HEK293T (cell line): ENCODE measurements around the gene MDH1.

Source experiments
- ARNT ChIP-seq: fragments of 450-650 bp; IDR thresholded peaks from 2 replicates; pipeline ENCODE4 v1.6.1; 2017; ENCODE audit warnings: mild to moderate bottlenecking
- CTBP1 ChIP-seq: fragments of 450-650 bp; IDR thresholded peaks from 2 replicates; pipeline ENCODE4 v1.6.1; 2016; ENCODE audit warnings: borderline replicate concordance
- ELF4 ChIP-seq: fragments of 450-650 bp; IDR thresholded peaks from 2 replicates; pipeline ENCODE4 v1.6.1; 2017; ENCODE audit warnings: antibody characterized with exemption
- FOXA1 ChIP-seq: fragments of 450-650 bp; IDR thresholded peaks from 2 replicates; pipeline ENCODE4 v1.6.1; 2016; ENCODE audit warnings: mild to moderate bottlenecking
- HDGF ChIP-seq: fragments of 450-650 bp; IDR thresholded peaks from 2 replicates; pipeline ENCODE4 v1.6.1; 2017; ENCODE audit warnings: antibody characterized with exemption, borderline replicate concordance
- NFRKB ChIP-seq: fragments of 450-650 bp; IDR thresholded peaks from 2 replicates; pipeline ENCODE4 v1.6.1; 2016; ENCODE audit warnings: mild to moderate bottlenecking, moderate library complexity
- TARDBP ChIP-seq: fragments of 450-650 bp; IDR thresholded peaks from 2 replicates; pipeline ENCODE4 v1.6.1; 2016
- ZNF384 ChIP-seq: fragments of 450-650 bp; IDR thresholded peaks from 2 replicates; pipeline ENCODE4 v1.6.1; 2016

GRCh38 chr2:63571291-63571690 lies 17.5 kb upstream of the MDH1 start:
- TF ChIP-seq ELF4: no peak
- TF ChIP-seq ARNT: no peak
- no peak for TF ChIP-seq ZNF384
- TF ChIP-seq HDGF: no peak
- TF ChIP-seq FOXA1: no peak
- no peak for TF ChIP-seq CTBP1
- TF ChIP-seq NFRKB: no peak
- no peak for TF ChIP-seq TARDBP
